Panc1 (cell line): ENCODE results near the gene NMUR1. TPM values are rescaled to one million over a fixed set of nuclear protein-coding genes. Genes with fewer than 3 reads are reported as not detected.
"Not testable (repeated sequence)": the region's sequence is repeated elsewhere in the genome, so short reads cannot be mapped to it uniquely, and the experiment has no call there.

Experiments used
- ATAC-seq: fragments of 200-7000 bp; cut with Tn5 transposase; 2 replicates; pipeline ENCODE4 v1.9.1; 2020; ENCODE audit warnings: mild to moderate bottlenecking, moderate library complexity
- Bru-seq: library from RNA; stranded (reverse); fragments of 400-500 nt; gene quantifications from one replicate; lab custom pipeline; 2021; lab: Mats Ljungman, UMichigan
- BruChase-seq, 2 experiments: library from RNA; stranded (reverse); fragments of 400-500 nt; gene quantifications; one replicate each; lab custom pipeline; 2021; lab: Mats Ljungman, UMichigan
- BruUV-seq: library from RNA; stranded (reverse); fragments of 400-500 nt; replicated peaks from 2 replicates; lab custom pipeline; 2021; lab: Mats Ljungman, UMichigan
- CTCF ChIA-PET: fragments of 300-600 bp; sonication (Branson Sonifier 250); formaldehyde crosslinking; loops from one replicate; lab custom pipeline; 2022; ENCODE audit warnings: antibody characterized with exemption; lab: Charles Lee
- POLR2A ChIA-PET: fragments of 300-600 bp; sonication (Branson Sonifier 250); formaldehyde crosslinking; loops from one replicate; lab custom pipeline; 2022; ENCODE audit warnings: antibody characterized with exemption; lab: Charles Lee
- DNase-seq: peaks from one replicate; pipeline ENCODE4 v3.0.0-alpha.2; 2010; ENCODE audit warnings: low read depth, low spot score
- H3K27ac ChIP-seq: 2 replicates; pipeline ENCODE4 v1.5.1; 2011; ENCODE audit warnings: mild to moderate bottlenecking, low read length, inconsistent platforms
- H3K27me3 ChIP-seq: fragments of 200-500 bp; sonication (Bioruptor generic); 2 replicates; pipeline ENCODE4 v1.6.0; 2014; ENCODE audit warnings: low read length, inconsistent platforms; ENCODE audit not compliant: control insufficient read depth, insufficient read depth
- H3K36me3 ChIP-seq: fragments of 200-500 bp; sonication (Bioruptor generic); 2 replicates; pipeline ENCODE4 v1.5.1; 2014; ENCODE audit warnings: inconsistent platforms, mild to moderate bottlenecking, low read length, moderate library complexity; ENCODE audit not compliant: control insufficient read depth, insufficient read depth
- H3K4me1 ChIP-seq: 2 replicates; pipeline ENCODE4 v1.5.1; 2011; ENCODE audit warnings: inconsistent platforms, mild to moderate bottlenecking, low read length, moderate library complexity; ENCODE audit not compliant: control insufficient read depth, insufficient read depth
- H3K4me3 ChIP-seq, 2 experiments: 2 replicates each; pipeline ENCODE4 v1.5.1; 2011 to 2012; ENCODE audit warnings: low read depth in 2 of 2, low read length in 2 of 2, mild to moderate bottlenecking in 2 of 2, inconsistent platforms in 1 of 2, moderate library complexity in 1 of 2
- H3K9me3 ChIP-seq: fragments of 200-500 bp; sonication (Bioruptor generic); 2 replicates; pipeline ENCODE4 v1.5.1; 2014; ENCODE audit warnings: low read depth, mild to moderate bottlenecking, inconsistent platforms, low read length, moderate library complexity; ENCODE audit not compliant: control insufficient read depth, insufficient read depth
- POLR2AphosphoS5 ChIP-seq: IDR thresholded peaks from 2 replicates; pipeline ENCODE4 v1.6.1; 2012; ENCODE audit warnings: mild to moderate bottlenecking, low read depth, low read length, moderate library complexity
- SIN3A ChIP-seq: IDR thresholded peaks from 2 replicates; pipeline ENCODE4 v1.6.1; 2012; ENCODE audit warnings: low read depth, mild to moderate bottlenecking, low read length, moderate library complexity, borderline replicate concordance; ENCODE audit not compliant: insufficient read depth
- TCF7L2 ChIP-seq: IDR thresholded peaks from 2 replicates; pipeline ENCODE4 v1.6.1; 2011; ENCODE audit warnings: mild to moderate bottlenecking, low read depth, low read length, inconsistent platforms
- in situ Hi-C: cut with HindIII; loops from 2 replicates; pipeline ENCODE4 v1.10.0; 2016; ENCODE audit warnings: low sequenced_read_pairs, low pct_unique_long_range_greater_than_20kb
- intact Hi-C: fragments of 100-400 bp; cut with micrococcal nuclease; formaldehyde crosslinking; loops from one replicate; pipeline ENCODE4 v1.10.0; 2022; ENCODE audit not compliant: unreplicated experiment
- long read RNA-seq: library from polyadenylated mRNA; unstranded; transcript quantifications from one replicate; pipeline ENCODE4 v2.0.0, GENCODE V29; 2021; ENCODE audit not compliant: unreplicated experiment
- polyA plus RNA-seq: library from polyadenylated mRNA; unstranded; fragments of >200 nt; gene quantifications from one replicate; pipeline ENCODE4 v1.2.1, GENCODE V29; 2012; ENCODE audit warnings: missing spikeins; ENCODE audit not compliant: insufficient read length
- total RNA-seq: library from RNA; stranded (reverse); gene quantifications from one replicate; pipeline ENCODE4 v1.2.1, GENCODE V29; 2021; ENCODE audit not compliant: unreplicated experiment
- TF ChIP-seq, protein P1 (sequence below): fragments of 450-650 bp; IDR thresholded peaks from 2 replicates; pipeline ENCODE4 v1.5.1; 2017; ENCODE audit warnings: mild to moderate bottlenecking
- TF ChIP-seq, protein P2 (sequence below), 2 experiments: IDR thresholded peaks; 2 replicates each; pipeline ENCODE4 v1.6.1; 2011 to 2012; ENCODE audit warnings: low read depth in 2 of 2, control low read depth in 1 of 2, low read length in 1 of 2, mild to moderate bottlenecking in 1 of 2, moderate library complexity in 1 of 2; ENCODE audit not compliant: insufficient read depth in 1 of 2

Gene NMUR1, protein sequence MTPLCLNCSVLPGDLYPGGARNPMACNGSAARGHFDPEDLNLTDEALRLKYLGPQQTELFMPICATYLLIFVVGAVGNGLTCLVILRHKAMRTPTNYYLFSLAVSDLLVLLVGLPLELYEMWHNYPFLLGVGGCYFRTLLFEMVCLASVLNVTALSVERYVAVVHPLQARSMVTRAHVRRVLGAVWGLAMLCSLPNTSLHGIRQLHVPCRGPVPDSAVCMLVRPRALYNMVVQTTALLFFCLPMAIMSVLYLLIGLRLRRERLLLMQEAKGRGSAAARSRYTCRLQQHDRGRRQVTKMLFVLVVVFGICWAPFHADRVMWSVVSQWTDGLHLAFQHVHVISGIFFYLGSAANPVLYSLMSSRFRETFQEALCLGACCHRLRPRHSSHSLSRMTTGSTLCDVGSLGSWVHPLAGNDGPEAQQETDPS
- total RNA-seq (0.28 TPM), Bru-seq, nascent RNA (percentile 9 among the genes with signal in this experiment), BruChase-seq, experiment 1, labeled RNA remaining after a 2-hour chase (percentile 17 among the genes with signal in this experiment), BruChase-seq, experiment 2, labeled RNA remaining after a 6-hour chase (percentile 15 among the genes with signal in this experiment)
- polyA plus RNA-seq = 0.62 TPM
- long read RNA-seq = 0 reads

DNA sequence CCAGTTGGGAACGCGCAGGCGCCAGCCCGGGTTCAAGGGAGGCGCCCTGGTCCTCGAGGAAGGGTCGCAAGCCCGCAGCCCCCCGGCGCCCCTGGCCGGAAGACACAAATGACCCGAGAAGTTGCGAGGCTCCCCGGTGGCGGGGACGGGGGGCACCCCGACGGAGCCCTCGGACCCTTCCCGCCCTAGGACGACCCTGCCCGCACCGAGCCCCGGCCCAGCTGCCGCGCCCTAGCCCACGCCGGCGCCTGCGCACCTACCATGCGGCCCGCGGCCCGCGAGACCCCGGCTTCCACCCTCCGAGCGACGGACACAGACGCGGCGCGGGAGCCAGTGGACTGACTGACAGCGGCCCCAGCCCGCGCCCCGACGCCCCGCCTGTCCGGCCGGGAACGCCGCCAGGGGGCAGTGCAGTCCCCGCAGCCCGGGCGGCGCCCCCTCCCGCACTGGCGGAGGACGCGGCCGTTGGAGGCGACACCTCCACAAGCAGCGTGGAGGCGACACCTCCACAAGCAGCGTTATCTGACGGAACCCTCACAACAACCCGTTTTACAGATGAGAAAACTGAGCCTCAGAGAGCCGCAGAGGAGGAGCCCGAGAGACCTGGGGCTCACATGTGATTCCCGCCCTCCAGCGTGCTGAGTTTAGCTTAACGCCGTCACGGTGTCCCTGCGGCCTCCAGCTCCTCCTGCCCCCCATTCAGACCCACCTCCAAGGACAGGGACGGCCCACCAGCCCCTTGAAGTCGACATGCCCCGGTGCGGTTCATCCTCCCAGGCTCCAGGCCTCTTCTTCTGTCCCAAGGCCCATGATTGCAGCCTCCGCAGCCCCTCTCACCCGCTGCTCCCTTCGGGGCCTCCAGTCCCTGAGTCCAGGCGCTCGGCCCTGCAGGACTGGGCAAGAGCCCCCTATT, at the start of gene NMUR1:
Gene NMUR1, minus strand, starts transcription at position 347 of the 913 bp plus-strand sequence. Its CDS starts 84 bp downstream, at position 263.
- POLR2A ChIA-PET = no interaction called here
- Histone ChIP-seq H3K4me3 (peak within 1 kb of the TSS; percentile 33 to 39), H3K4me1 (peaks cover 2% of the 10 kb centered on the region; the same call in 1 of the 2 replicates), H3K27me3 (no peaks in the 10 kb centered on the region), H3K27ac (no peak within 1 kb of the TSS), H3K36me3 (no peaks in the 10 kb centered on the region), H3K9me3 (no peaks in the 10 kb centered on the region)
- CTCF ChIA-PET = no interaction called here
- BruUV-seq = no TSS peak
- in situ Hi-C loops = no loop called here
- ATAC-seq (peak; percentile 86), DNase-seq (no peak)
- TF ChIP-seq, protein P1, sequence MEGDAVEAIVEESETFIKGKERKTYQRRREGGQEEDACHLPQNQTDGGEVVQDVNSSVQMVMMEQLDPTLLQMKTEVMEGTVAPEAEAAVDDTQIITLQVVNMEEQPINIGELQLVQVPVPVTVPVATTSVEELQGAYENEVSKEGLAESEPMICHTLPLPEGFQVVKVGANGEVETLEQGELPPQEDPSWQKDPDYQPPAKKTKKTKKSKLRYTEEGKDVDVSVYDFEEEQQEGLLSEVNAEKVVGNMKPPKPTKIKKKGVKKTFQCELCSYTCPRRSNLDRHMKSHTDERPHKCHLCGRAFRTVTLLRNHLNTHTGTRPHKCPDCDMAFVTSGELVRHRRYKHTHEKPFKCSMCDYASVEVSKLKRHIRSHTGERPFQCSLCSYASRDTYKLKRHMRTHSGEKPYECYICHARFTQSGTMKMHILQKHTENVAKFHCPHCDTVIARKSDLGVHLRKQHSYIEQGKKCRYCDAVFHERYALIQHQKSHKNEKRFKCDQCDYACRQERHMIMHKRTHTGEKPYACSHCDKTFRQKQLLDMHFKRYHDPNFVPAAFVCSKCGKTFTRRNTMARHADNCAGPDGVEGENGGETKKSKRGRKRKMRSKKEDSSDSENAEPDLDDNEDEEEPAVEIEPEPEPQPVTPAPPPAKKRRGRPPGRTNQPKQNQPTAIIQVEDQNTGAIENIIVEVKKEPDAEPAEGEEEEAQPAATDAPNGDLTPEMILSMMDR = peak; percentile 95
- no peak for TF ChIP-seq POLR2AphosphoS5
- intact Hi-C loops = no loop called here

DNA sequence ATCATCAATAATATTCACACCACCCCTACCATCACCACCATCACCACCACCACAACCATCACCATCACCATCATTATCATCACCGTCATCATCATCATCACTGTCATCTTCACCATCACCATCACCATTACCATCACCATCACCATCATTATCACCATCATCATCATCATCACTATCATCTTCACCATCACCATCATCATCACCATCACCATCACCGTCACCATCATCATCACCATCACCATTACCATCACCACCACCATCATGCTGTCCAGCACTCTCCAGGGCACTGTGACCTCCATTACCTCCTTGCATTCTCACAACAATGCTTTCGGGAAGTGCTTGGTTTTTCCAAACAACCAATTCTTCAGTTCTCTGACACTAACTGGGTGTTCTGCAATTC, 49.3 kb upstream of the NMUR1 start:
- intact Hi-C loops (no loop called here), in situ Hi-C loops (no loop called here)
- Histone ChIP-seq H3K36me3 (no peaks in the 10 kb centered on the region), H3K4me1 (no peaks in the 10 kb centered on the region), H3K9me3 (no peaks in the 10 kb centered on the region), H3K27ac (no peak overlapping the region), H3K27me3 (no peaks in the 10 kb centered on the region), H3K4me3 (no peak overlapping the region)
- ATAC-seq = no peak
- TF ChIP-seq, protein P1 = no peak
- TF ChIP-seq, protein P2, sequence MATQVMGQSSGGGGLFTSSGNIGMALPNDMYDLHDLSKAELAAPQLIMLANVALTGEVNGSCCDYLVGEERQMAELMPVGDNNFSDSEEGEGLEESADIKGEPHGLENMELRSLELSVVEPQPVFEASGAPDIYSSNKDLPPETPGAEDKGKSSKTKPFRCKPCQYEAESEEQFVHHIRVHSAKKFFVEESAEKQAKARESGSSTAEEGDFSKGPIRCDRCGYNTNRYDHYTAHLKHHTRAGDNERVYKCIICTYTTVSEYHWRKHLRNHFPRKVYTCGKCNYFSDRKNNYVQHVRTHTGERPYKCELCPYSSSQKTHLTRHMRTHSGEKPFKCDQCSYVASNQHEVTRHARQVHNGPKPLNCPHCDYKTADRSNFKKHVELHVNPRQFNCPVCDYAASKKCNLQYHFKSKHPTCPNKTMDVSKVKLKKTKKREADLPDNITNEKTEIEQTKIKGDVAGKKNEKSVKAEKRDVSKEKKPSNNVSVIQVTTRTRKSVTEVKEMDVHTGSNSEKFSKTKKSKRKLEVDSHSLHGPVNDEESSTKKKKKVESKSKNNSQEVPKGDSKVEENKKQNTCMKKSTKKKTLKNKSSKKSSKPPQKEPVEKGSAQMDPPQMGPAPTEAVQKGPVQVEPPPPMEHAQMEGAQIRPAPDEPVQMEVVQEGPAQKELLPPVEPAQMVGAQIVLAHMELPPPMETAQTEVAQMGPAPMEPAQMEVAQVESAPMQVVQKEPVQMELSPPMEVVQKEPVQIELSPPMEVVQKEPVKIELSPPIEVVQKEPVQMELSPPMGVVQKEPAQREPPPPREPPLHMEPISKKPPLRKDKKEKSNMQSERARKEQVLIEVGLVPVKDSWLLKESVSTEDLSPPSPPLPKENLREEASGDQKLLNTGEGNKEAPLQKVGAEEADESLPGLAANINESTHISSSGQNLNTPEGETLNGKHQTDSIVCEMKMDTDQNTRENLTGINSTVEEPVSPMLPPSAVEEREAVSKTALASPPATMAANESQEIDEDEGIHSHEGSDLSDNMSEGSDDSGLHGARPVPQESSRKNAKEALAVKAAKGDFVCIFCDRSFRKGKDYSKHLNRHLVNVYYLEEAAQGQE (IDR thresholded peaks at IDR 0.05; ENCODE audit: insufficient read depth in 1 of 2, low read depth in 2 of 2, low read length in 1 of 2) = no peak
- TF ChIP-seq SIN3A (no peak), TCF7L2 (no peak), POLR2AphosphoS5 (no peak)
- no TSS peak for BruUV-seq
- no peak for DNase-seq
- POLR2A ChIA-PET = no interaction called here
- CTCF ChIA-PET = no interaction called here

DNA sequence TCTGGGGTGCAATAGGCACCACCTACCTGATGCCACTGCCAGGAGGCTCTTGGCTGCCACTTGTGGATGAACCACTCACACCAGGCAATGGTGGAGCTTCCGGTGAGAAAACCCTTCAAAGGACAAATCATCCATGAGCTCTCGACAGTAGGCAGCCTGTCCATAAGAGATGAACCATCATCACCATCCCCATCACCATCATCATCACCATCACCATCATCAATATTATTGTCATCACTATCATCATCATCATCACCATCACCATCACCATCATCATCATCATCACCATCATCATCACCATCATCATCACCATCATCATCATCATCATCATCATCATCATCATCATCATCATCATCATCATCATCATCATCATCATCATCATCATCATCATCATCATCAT, 48.4 kb upstream of the NMUR1 start:
- BruUV-seq = not testable (repeated sequence)

More for the DNA sequence above, 48.4 kb upstream of the NMUR1 start:
- DNase-seq, ATAC-seq, H3K27me3 ChIP-seq, H3K4me3 ChIP-seq, H3K9me3 ChIP-seq, H3K27ac ChIP-seq, H3K4me1 ChIP-seq, in situ Hi-C loops, H3K36me3 ChIP-seq, intact Hi-C loops, POLR2A ChIA-PET: not testable (repeated sequence)
- CTCF ChIA-PET = interaction anchor here (0.6 kb wide), 1 partner anchor 22 kb away, joined by 3 read pairs; no protein-coding TSS in a partner anchor
